ENCODE results near the gene SNRPA1. TPM values are rescaled to one million over a fixed set of nuclear protein-coding genes. Genes with fewer than 3 reads are reported as not detected.

The SNRPA1 gene
- total RNA-seq, 1 donor from 2014 or later = 43.8 TPM

DNA sequence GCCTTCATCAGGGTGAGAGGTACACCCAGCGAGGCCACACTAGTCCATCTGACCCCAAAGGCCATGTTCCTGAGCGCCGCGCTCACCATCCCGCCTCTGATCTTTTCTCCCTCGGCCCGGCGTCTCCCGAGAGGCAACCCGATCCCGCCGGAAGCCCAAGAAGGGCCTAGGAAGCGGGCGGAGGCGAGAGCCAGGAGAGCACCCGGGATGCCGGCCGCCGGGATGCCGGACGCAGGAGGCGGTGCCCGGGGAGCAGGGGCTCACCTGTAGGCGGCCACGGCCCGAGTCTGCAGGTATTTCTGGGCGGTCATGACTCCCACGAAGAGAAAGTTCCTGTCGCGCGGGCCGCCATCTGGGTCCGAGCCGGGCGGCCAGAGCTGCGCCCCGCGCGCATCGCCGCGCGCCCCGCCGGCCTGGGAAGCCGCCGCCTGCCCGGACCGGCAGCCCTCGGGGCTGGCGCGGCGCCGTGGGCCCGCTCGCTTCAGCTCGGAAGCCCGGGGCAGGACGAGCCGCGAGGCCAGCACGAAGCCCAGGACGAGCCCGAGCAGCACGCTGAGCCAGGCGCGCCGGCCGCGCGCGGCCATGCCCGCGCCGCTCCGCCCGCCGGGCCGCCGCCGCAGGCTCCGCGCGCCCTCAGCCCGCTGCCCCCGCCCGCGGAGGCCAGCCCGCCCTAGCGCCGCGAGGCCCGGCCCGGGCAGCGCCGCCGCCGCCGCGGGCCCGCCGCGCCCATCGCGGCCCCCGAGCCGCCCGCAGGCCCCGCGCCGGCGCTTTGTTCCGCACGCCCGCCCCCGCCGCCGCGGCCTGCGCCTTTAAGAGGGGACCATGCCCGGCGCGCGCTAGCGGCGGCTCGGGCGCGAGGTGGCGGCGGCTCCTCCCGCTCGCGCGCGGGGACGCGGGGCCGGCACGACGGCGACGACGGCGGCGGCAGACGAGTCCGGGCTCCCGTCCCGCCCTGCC lies 43.9 kb downstream of the SNRPA1 start:
- ATAC-seq (no peak), DNase-seq (ENCODE audit: low spot score) (no peak)
- intact Hi-C loops (cut with DNase I) = loop anchor here (5.0 kb wide), 1 partner anchor 234 kb away; no protein-coding TSS in a partner anchor

- no peak for ATAC-seq
- intact Hi-C loops (cut with DNase I) = loop anchor here (5.0 kb wide), 1 partner anchor 233 kb away; no protein-coding TSS in a partner anchor
- DNase-seq (ENCODE audit: low spot score) = no peak
Observed at GRCh38 chr15:101250341-101250831, 44.7 kb downstream of the SNRPA1 start.

DNA sequence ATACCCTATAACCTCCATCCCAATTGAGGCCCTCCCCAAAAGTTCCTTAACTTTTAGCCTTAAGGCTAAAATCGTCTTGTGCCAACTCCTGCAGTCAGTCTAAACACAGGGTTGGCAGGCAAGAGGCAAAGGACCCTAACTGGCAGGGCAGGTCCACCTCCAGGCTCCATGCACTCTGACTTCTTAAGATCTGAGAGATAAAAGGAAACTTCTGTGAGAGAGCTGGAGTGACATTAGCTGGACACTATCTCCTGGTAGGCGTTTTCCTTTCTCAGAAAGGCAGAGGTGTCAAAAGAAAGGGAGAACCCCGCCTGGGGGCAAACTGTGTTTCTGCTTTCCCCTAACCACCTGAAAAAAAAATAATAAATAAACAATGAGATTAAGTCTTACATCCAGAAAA lies 46.8 kb downstream of the SNRPA1 start:
- intact Hi-C loops (cut with DNase I) = loop anchor here (5.0 kb wide), 1 partner anchor 1566 kb away; no protein-coding TSS in a partner anchor
- no peak for DNase-seq (ENCODE audit: low spot score)
- no peak for ATAC-seq

GRCh38 chr15:101246824-101247745 lies 48.0 kb downstream of the SNRPA1 start:
- DNase-seq (ENCODE audit: low spot score) (no peak), ATAC-seq (no peak)
- intact Hi-C loops (cut with DNase I) = loop anchor here (5.0 kb wide), 1 partner anchor 1565 kb away; no protein-coding TSS in a partner anchor

DNA sequence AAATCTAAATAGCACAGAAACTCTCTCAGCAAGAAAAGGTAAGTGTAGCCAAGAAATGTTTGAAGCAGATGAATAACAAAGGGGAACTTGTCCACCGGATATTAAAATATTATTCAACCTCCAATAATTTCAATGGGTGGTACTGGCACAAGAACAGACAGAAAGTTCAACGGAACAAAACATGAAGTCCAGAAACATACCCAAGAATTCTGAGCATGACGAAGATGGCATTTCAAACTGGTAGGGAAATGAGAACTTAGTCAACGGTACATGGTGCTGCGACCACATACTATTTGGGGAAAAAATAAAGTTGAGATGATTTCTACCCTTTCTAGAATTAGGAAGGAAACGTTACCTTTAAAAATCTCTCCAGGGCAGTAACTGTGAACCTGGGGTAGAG lies 48.7 kb downstream of the SNRPA1 start:
- no peak for DNase-seq (ENCODE audit: low spot score)
- intact Hi-C loops (cut with DNase I) = loop anchor here (5.0 kb wide), 1 partner anchor 1564 kb away; no protein-coding TSS in a partner anchor
- no peak for ATAC-seq

DNA sequence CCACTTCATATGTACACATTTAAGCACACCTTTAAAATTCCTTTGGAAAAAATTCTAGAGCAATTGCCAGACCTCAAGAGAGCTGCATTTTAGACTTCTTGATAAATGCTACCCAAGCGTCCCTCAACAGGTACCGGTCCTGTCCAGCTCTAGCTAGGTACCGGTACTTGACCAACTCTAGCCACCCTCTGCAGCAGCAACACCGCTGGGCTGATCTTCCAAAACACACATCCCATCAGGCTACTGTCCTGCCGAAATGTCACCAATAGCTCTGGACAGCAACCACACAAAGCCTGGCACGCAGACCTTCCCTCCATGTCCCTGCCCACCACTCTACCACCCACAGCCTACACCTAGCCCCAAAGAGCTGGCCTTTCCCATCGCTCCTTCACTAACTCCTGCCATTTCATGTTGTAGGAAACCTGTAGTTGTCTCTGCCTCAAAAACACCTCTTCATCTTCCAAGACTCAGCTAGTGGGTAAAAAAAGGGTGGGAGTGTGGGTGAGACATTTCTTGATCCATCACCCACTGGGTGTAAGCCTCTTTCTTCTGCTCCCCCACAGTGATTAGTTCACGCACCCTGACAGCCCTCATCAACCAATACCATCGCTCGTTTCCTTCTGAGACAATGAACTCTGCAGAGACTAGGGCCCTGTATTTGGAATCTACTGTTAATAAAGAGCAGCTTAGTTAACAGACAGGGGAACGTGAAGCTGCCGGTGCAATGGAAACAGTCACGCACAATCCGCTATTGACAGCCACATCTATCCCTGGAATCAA lies 50.0 kb downstream of the SNRPA1 start:
- ATAC-seq (no peak), DNase-seq (ENCODE audit: low spot score) (no peak)
- intact Hi-C loops (cut with DNase I) = loop anchor here (5.0 kb wide), 1 partner anchor 1563 kb away; no protein-coding TSS in a partner anchor

GRCh38 chr15:101244036-101244781 lies 50.8 kb downstream of the SNRPA1 start:
- intact Hi-C loops (cut with DNase I) = no loop called here

GRCh38 chr15:101243420-101243819 lies 51.6 kb downstream of the SNRPA1 start:
- DNase-seq (ENCODE audit: low spot score) (no peak), ATAC-seq (no peak)
- intact Hi-C loops (cut with DNase I) = no loop called here

More at GRCh38 chr15:101244036-101244781, 50.8 kb downstream of the SNRPA1 start:
- DNase-seq (ENCODE audit: low spot score) (no peak), ATAC-seq (no peak)

DNA sequence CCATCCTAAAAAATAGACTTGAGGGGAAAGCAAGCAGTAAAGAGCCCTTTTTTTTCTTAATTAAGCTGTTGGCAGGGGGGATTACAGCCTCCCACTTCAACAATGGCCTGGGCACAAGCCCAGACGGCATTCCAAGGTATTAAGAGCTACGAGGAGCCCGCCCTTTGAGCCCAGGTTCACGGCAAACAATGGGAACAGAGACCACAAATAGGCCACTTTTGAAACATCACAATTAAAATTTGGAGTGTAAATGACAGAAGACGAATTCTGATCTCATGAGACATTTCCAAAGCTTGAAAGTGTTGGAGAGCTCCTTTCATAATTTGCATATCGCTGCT lies 52.1 kb downstream of the SNRPA1 start:
- ATAC-seq = no peak
- no peak for DNase-seq (ENCODE audit: low spot score)
- intact Hi-C loops (cut with DNase I) = no loop called here

DNA sequence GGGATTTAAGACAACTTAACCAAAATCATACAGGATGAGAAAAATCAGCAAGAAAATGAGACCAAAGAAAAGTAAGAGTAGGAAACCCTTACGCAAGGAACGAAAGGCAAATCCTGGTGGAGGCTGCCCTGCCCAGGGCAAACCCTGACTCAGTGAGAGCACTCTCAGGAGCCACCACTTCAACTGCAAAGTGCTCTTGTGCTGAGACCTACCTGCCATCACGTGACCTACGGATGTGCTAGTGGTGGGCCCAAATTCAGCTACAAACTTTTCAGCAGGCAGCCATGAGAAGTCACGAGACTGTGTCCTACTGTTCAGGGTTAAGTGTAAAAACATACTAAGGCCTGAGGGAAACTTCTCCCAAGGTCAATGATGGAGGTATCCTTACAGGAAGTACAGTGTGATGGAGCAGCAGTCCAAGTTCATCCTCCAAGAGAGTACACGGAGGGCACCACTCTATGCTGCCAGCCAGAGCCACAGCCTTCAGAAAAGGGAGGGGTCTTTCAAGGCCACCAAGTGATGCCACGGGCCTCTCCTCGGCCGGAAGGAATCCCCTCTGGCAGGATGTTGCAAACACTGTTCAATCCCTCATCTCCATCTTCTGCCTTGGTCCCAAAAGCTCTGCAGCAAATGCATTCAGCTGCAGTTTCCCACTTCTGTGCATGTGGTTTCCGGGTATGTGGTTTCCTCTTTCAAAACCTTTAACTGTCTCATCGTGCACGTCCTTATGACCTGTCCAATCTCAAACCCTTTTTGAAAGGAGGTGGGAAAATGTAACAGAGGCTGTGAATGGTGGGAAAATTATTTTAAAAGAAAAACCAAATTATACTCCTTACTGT lies 52.7 kb downstream of the SNRPA1 start:
- ATAC-seq (peak; percentile 52), DNase-seq (ENCODE audit: low spot score) (no peak)
- intact Hi-C loops (cut with DNase I) = no loop called here

GRCh38 chr15:101240358-101240757 lies 54.7 kb downstream of the SNRPA1 start:
- no peak for DNase-seq (ENCODE audit: low spot score)
- intact Hi-C loops (cut with DNase I) = no loop called here
- ATAC-seq = peak; percentile 72

DNA sequence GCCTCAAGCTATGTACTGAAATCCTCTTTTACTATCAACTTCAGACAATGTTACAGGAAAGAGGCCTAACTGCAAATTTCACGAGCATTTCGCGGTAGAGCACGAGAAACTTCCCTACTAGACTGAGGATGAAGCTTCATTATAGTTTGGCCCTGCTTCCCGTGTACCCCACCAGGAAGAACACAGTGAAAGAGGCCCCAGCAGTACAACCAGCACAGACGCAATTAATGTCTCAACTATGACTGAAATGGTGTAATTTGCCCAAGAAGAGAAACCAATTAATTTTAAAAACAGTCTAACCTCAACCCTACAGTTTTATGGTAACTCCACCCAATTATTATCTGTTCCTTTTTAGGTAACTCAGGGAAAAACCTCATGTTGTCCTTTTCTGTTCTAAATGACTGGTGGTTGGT lies 55.3 kb downstream of the SNRPA1 start:
- intact Hi-C loops (cut with DNase I) = no loop called here
- DNase-seq (ENCODE audit: low spot score) (no peak), ATAC-seq (no peak)

DNA sequence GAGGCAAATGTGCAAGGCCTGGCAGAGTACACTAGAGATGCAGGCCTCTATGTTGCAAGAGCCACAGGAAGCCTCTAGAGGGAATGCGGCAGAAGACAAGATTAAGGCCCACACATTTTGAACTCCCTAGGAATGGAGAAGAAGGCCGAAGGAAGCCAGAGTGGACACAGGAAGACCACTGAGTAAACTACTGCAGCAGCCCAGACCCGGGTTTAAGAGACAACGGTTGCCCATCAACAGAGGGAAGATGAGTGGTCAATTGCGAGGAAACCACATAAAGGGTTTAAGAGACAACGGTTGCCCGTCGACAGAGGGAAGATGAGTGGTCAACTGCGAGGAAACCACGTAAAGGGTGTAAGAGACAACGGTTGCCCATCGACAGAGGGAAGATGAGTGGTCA lies 57.8 kb downstream of the SNRPA1 start:
- intact Hi-C loops (cut with DNase I) = no loop called here
- no peak for DNase-seq (ENCODE audit: low spot score)
- no peak for ATAC-seq

GRCh38 chr15:101233651-101234280 lies 61.3 kb downstream of the SNRPA1 start:
- intact Hi-C loops (cut with DNase I) = no loop called here
- DNase-seq (ENCODE audit: low spot score) = no peak
- ATAC-seq = no peak

GRCh38 chr15:101232677-101233076 lies 62.4 kb downstream of the SNRPA1 start:
- intact Hi-C loops (cut with DNase I) = no loop called here
- ATAC-seq = peak; percentile 41

More at GRCh38 chr15:101232677-101233076, 62.4 kb downstream of the SNRPA1 start:
- no peak for DNase-seq (ENCODE audit: low spot score)
